GM12892 (cell line): ENCODE measurements around the gene RPP40.
"Not testable (repeated sequence)": the region's sequence is repeated elsewhere in the genome, so short reads cannot be mapped to it uniquely, and the experiment has no call there.

Experiments
- POLR2A ChIP-seq: IDR thresholded peaks from 2 replicates; pipeline ENCODE4 v1.6.1; 2011; ENCODE audit warnings: low read depth, low read length, control low read depth
- POLR2AphosphoS5 ChIP-seq: IDR thresholded peaks from 2 replicates; pipeline ENCODE4 v1.6.1; 2011; ENCODE audit warnings: low read depth, low read length, control low read depth
- TAF1 ChIP-seq: IDR thresholded peaks from 2 replicates; pipeline ENCODE4 v1.6.1; 2011; ENCODE audit warnings: low read depth, mild to moderate bottlenecking, control low read depth, low read length, borderline replicate concordance

GRCh38 chr6:5033214-5033904 is 29.5 kb upstream of the RPP40 start:
- not testable (repeated sequence) for TF ChIP-seq POLR2A, TAF1, POLR2AphosphoS5
